Activated CD8-positive, alpha-beta memory T cell treated with anti-CD3 and anti-CD28 coated beads for 4 hours (primary cell): Measurements from ENCODE around the gene SCFD2.

Experiments
- DNase-seq, 2 donors: peaks; one replicate each; pipeline ENCODE4 v3.0.0-alpha.2; 2020; ENCODE audit warnings: low read depth in 2 of 2

SCFD2 gene

DNA sequence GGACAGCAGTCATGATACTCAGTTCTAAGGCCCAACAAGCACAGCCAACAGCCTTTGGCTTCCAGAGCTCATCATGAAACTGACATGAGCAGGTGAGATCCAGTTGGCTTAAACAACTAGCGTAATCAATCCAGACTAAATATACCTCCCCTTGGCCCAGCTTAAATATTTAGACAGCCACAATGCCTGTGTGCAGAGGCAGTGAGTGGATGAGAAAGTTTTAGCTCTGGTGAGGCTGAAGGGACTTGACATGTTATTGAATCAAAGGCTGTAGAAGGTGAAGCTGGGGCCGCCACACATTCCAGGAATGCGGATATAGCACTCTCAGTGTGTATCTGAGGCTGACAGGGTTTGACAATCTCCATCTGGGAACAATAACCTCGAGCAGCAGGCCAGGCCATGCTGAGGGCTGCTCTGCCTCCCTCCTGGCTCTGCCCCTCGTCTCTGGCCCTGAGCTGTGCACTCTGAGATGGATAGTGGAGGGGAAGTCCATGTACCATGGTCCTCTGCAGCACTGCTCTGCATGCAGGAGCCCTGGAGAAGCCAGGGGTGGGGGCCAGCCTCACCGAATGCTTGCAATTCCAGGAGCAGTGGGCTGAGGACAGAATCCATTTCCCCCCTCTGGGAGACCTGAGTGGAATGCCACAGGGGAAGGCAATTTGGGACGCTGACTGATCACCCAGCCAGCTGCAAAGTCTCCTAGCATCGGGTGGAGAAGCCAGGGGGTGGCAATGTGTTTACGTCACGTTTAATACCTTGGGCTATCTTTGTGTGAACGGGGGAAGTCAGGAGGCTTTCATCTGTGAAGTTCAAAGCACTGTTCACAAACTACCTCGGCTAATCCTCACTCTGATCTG, 541.0 kb downstream of the SCFD2 start:
- no peak for DNase-seq

DNA sequence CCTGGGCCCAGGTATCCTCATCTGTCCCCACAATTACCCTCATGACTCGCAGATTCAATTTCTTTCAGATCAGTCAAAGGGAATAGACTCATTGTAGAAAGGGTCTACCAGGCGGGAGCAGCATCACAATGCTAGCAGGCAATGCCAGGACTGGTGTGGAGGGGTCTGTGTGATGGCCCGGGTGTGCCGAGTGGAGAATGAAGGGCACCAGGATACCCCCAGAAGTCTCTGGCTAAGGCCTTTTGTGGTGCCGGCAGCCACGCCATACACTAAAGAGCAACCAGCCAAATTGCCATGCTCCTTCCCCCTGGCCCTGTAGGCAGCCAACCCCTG, 541.6 kb downstream of the SCFD2 start:
- DNase-seq = no peak

DNA sequence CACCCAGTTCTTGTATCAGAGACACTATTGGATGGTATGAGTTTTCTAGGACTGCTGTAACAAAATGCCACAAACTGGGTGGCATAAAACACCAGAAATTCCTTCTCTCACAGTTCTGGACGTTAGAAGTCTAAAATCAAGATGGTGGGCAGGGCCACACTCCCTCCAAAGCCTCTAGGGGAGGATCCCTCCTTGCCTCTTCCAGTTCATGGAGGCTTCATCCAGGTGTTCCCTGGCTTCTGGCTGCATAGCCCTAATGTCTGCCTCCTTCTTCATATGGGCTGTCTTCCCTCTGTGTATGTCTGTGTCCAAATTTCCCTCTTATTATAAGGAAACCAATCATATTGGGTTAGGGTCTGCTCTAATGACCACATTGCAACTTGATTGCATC, 542.2 kb downstream of the SCFD2 start:
- no peak for DNase-seq
